ENCODE data around the gene RYR3. TPM values are rescaled to one million over a fixed set of nuclear protein-coding genes. Genes with fewer than 3 reads are reported as not detected.

Gene RYR3
- total RNA-seq, 2 experiments from 2014 or later = not detected

- CTCF ChIA-PET = interaction anchor here (0.6 kb wide), 1 partner anchor 30 kb away, joined by 5 read pairs; no protein-coding TSS in a partner anchor
- H3K9me3 Mint-ChIP-seq = no peaks in the 10 kb centered on the region
- DNase-seq = no peak
- no peaks in the 10 kb centered on the region for H3K4me1 Mint-ChIP-seq (ENCODE audit: low read depth)
- no peak overlapping the region for H3K27ac Mint-ChIP-seq
- no peak overlapping the region for H3K4me3 Mint-ChIP-seq
- no peaks in the 10 kb centered on the region for H3K36me3 Mint-ChIP-seq (ENCODE audit: low read depth)
- intact Hi-C loops (cut with micrococcal nuclease) = no loop called here
- H3K27me3 Mint-ChIP-seq (ENCODE audit: low read depth) = peaks cover 38% of the 10 kb centered on the region
These were observed 17.3 kb downstream of the RYR3 start for GRCh38 chr15:33328106-33328505.

- Mint-ChIP-seq H3K36me3 (ENCODE audit: low read depth) (no peaks in the 10 kb centered on the region), H3K27me3 (ENCODE audit: low read depth) (peaks cover 48% of the 10 kb centered on the region), H3K9me3 (no peaks in the 10 kb centered on the region), H3K4me3 (no peak overlapping the region), H3K27ac (no peak overlapping the region), H3K4me1 (ENCODE audit: low read depth) (no peaks in the 10 kb centered on the region)
- CTCF ChIA-PET = no interaction called here
- no peak for DNase-seq
- intact Hi-C loops (cut with micrococcal nuclease) = no loop called here
These were observed 18.7 kb downstream of the RYR3 start for GRCh38 chr15:33329457-33329856.

- H3K36me3 Mint-ChIP-seq (ENCODE audit: low read depth) = no peaks in the 10 kb centered on the region
- H3K9me3 Mint-ChIP-seq = no peaks in the 10 kb centered on the region
- CTCF ChIA-PET = interaction anchor here (0.6 to 0.7 kb wide), 2 partner anchors 15 to 408 kb away, joined by 3 to 4 read pairs; no protein-coding TSS in a partner anchor
- H3K4me3 Mint-ChIP-seq = no peak overlapping the region
- H3K27me3 Mint-ChIP-seq (ENCODE audit: low read depth) = peaks cover 48% of the 10 kb centered on the region
- no peak overlapping the region for H3K27ac Mint-ChIP-seq
- no peaks in the 10 kb centered on the region for H3K4me1 Mint-ChIP-seq (ENCODE audit: low read depth)
- no peak for DNase-seq
- intact Hi-C loops (cut with micrococcal nuclease) = no loop called here
These were observed 20.2 kb downstream of the RYR3 start for GRCh38 chr15:33330931-33331330.

GRCh38 chr15:33341953-33342352, 31.2 kb downstream of the RYR3 start:
- CTCF ChIA-PET = no interaction called here
- no peak for DNase-seq
- Mint-ChIP-seq H3K4me3 (no peak overlapping the region), H3K27ac (no peak overlapping the region), H3K4me1 (ENCODE audit: low read depth) (no peaks in the 10 kb centered on the region), H3K36me3 (ENCODE audit: low read depth) (no peaks in the 10 kb centered on the region), H3K27me3 (ENCODE audit: low read depth) (no peaks in the 10 kb centered on the region), H3K9me3 (peaks cover 2% of the 10 kb centered on the region)
- intact Hi-C loops (cut with micrococcal nuclease) = no loop called here

- Mint-ChIP-seq H3K9me3 (peaks cover 2% of the 10 kb centered on the region), H3K4me1 (ENCODE audit: low read depth) (no peaks in the 10 kb centered on the region), H3K4me3 (no peak overlapping the region), H3K36me3 (ENCODE audit: low read depth) (no peaks in the 10 kb centered on the region), H3K27ac (no peak overlapping the region), H3K27me3 (ENCODE audit: low read depth) (no peaks in the 10 kb centered on the region)
- intact Hi-C loops (cut with micrococcal nuclease) = no loop called here
- CTCF ChIA-PET = no interaction called here
- no peak for DNase-seq
These were observed 32.5 kb downstream of the RYR3 start for GRCh38 chr15:33343275-33343674.

DNA sequence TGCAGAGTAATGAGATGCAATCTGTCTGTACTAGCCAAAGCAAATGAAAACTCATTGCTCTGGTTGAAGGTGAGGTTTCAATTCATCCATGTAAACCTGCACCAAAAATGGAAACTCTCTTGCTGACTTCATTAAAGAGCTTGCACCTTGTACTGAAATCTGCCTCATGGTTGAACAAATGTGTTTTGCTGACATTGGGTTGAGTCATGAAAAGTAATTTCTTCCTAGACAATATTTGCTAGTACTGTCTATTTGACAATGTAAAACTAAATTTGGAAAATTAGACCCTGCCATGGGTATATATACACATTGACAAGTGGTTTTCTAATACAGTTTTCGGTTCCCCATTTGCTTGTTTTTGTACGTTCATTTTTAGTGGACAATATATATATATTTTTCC, 33.3 kb downstream of the RYR3 start:
- intact Hi-C loops (cut with micrococcal nuclease) = no loop called here
- Mint-ChIP-seq H3K27ac (no peak overlapping the region), H3K4me3 (no peak overlapping the region)

GRCh38 chr15:33344530-33344929, 33.8 kb downstream of the RYR3 start:
- no peaks in the 10 kb centered on the region for H3K27me3 Mint-ChIP-seq (ENCODE audit: low read depth)
- DNase-seq = no peak
- peaks cover 2% of the 10 kb centered on the region for H3K9me3 Mint-ChIP-seq
- no peak overlapping the region for H3K4me3 Mint-ChIP-seq
- intact Hi-C loops (cut with micrococcal nuclease) = no loop called here
- no peak overlapping the region for H3K27ac Mint-ChIP-seq
- no peaks in the 10 kb centered on the region for H3K36me3 Mint-ChIP-seq (ENCODE audit: low read depth)
- H3K4me1 Mint-ChIP-seq (ENCODE audit: low read depth) = no peaks in the 10 kb centered on the region
- CTCF ChIA-PET = no interaction called here

More for the DNA sequence above, 33.3 kb downstream of the RYR3 start:
- H3K36me3 Mint-ChIP-seq (ENCODE audit: low read depth) = no peaks in the 10 kb centered on the region
- CTCF ChIA-PET = no interaction called here
- peaks cover 2% of the 10 kb centered on the region for H3K9me3 Mint-ChIP-seq
- H3K4me1 Mint-ChIP-seq (ENCODE audit: low read depth) = no peaks in the 10 kb centered on the region
- no peak for DNase-seq
- H3K27me3 Mint-ChIP-seq (ENCODE audit: low read depth) = no peaks in the 10 kb centered on the region

GRCh38 chr15:33354411-33354810, 43.6 kb downstream of the RYR3 start:
- no peak overlapping the region for H3K27ac Mint-ChIP-seq
- H3K4me1 Mint-ChIP-seq (ENCODE audit: low read depth) = no peaks in the 10 kb centered on the region
- intact Hi-C loops (cut with micrococcal nuclease) = no loop called here
- no peak for DNase-seq
- H3K27me3 Mint-ChIP-seq (ENCODE audit: low read depth) = peaks cover 15% of the 10 kb centered on the region
- H3K9me3 Mint-ChIP-seq = no peaks in the 10 kb centered on the region
- CTCF ChIA-PET = interaction anchor here (0.7 kb wide), 1 partner anchor 11 kb away, joined by 3 read pairs; no protein-coding TSS in a partner anchor
- no peaks in the 10 kb centered on the region for H3K36me3 Mint-ChIP-seq (ENCODE audit: low read depth)
- no peak overlapping the region for H3K4me3 Mint-ChIP-seq

GRCh38 chr15:33357845-33358244, 47.1 kb downstream of the RYR3 start:
- peaks cover 13% of the 10 kb centered on the region for H3K27me3 Mint-ChIP-seq (ENCODE audit: low read depth)
- CTCF ChIA-PET = interaction anchor here (0.7 kb wide), 1 partner anchor 30 kb away, joined by 5 read pairs; no protein-coding TSS in a partner anchor
- H3K27ac Mint-ChIP-seq = no peak overlapping the region
- intact Hi-C loops (cut with micrococcal nuclease) = no loop called here
- no peaks in the 10 kb centered on the region for H3K36me3 Mint-ChIP-seq (ENCODE audit: low read depth)
- H3K4me3 Mint-ChIP-seq = no peak overlapping the region
- H3K4me1 Mint-ChIP-seq (ENCODE audit: low read depth) = no peaks in the 10 kb centered on the region
- no peak for DNase-seq
- no peaks in the 10 kb centered on the region for H3K9me3 Mint-ChIP-seq

GRCh38 chr15:33358306-33358705, 47.5 kb downstream of the RYR3 start:
- CTCF ChIA-PET = interaction anchor here (0.7 kb wide), 1 partner anchor 30 kb away, joined by 5 read pairs; no protein-coding TSS in a partner anchor
- intact Hi-C loops (cut with micrococcal nuclease) = no loop called here
- Mint-ChIP-seq H3K27ac (no peak overlapping the region), H3K27me3 (ENCODE audit: low read depth) (peaks cover 13% of the 10 kb centered on the region), H3K4me3 (no peak overlapping the region), H3K4me1 (ENCODE audit: low read depth) (no peaks in the 10 kb centered on the region), H3K9me3 (no peaks in the 10 kb centered on the region), H3K36me3 (ENCODE audit: low read depth) (no peaks in the 10 kb centered on the region)
- DNase-seq = no peak

DNA sequence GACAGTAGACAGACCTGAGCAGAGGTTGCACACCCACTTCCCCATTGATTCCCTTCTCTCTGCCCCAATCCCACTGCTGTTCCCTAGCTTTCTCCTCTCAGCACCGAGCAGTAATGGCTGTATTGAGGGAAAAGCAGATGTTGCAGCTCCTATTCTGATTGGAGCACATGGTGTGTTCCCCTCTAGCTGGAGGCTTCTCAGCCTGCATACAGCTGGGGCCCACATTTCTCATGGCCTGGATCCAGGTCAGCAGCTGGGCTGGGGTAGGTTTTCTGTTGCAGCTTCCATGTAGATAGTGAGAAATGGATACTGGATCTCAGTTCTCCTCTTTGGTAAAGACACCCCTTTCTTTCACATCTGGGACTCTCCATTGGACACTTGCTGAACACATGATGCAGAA, 50.1 kb downstream of the RYR3 start:
- Mint-ChIP-seq H3K27ac (no peak overlapping the region), H3K9me3 (no peaks in the 10 kb centered on the region), H3K27me3 (ENCODE audit: low read depth) (peaks cover 6% of the 10 kb centered on the region), H3K4me3 (no peak overlapping the region), H3K4me1 (ENCODE audit: low read depth) (no peaks in the 10 kb centered on the region), H3K36me3 (ENCODE audit: low read depth) (no peaks in the 10 kb centered on the region)
- intact Hi-C loops (cut with micrococcal nuclease) = no loop called here
- DNase-seq = no peak
- CTCF ChIA-PET = no interaction called here

DNA sequence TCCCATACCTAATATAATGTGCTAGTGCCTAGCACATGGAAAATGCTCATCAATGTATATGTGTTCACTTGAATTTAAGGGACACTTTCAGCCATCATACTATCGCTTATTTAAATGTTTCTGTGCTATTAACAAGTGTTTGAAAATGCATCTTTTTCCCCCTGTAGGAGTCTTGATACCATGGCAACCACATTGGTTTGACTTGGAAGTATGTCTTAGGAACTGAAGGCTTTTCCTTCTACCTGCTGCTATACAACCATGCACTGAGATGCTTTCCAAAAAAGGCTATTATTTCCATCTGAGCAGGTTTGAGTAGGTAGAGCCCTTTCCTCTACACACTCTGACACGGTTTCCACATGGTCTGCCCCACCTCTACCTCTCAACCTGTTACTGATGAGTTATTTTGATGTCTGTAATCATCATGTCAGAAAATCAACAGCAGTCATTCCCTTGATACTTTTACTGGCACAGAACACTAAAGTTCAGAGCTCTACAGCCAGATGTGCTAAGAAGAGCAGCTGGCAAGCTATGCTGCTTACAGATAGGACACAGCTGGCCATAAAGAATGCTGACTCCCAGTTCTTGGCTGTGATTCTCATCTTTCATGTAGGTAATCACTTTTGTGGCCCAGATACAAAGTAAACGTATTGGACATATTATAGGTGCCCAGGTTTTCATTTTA, 59.3 kb downstream of the RYR3 start:
- Mint-ChIP-seq H3K27me3 (ENCODE audit: low read depth) (peaks cover 3% of the 10 kb centered on the region), H3K4me3 (no peak overlapping the region), H3K9me3 (no peaks in the 10 kb centered on the region), H3K4me1 (ENCODE audit: low read depth) (no peaks in the 10 kb centered on the region), H3K36me3 (ENCODE audit: low read depth) (no peaks in the 10 kb centered on the region), H3K27ac (no peak overlapping the region)
- CTCF ChIA-PET = no interaction called here
- intact Hi-C loops (cut with micrococcal nuclease) = no loop called here
- no peak for DNase-seq

- H3K36me3 Mint-ChIP-seq (ENCODE audit: low read depth) = no peaks in the 10 kb centered on the region
- H3K27me3 Mint-ChIP-seq (ENCODE audit: low read depth) = peaks cover 3% of the 10 kb centered on the region
- no peak for DNase-seq
- no peak overlapping the region for H3K4me3 Mint-ChIP-seq
- no peaks in the 10 kb centered on the region for H3K4me1 Mint-ChIP-seq (ENCODE audit: low read depth)
- H3K9me3 Mint-ChIP-seq = no peaks in the 10 kb centered on the region
- no peak overlapping the region for H3K27ac Mint-ChIP-seq
- intact Hi-C loops (cut with micrococcal nuclease) = no loop called here
- CTCF ChIA-PET = no interaction called here
These were observed 59.9 kb downstream of the RYR3 start for GRCh38 chr15:33370623-33371020.
